Measurements from ENCODE around the gene ADAM10. TPM values are rescaled to one million over a fixed set of nuclear protein-coding genes. Genes with fewer than 3 reads are reported as not detected.

The ADAM10 gene
- total RNA-seq, 1 experiment from 2014 or later: 133 TPM

DNA sequence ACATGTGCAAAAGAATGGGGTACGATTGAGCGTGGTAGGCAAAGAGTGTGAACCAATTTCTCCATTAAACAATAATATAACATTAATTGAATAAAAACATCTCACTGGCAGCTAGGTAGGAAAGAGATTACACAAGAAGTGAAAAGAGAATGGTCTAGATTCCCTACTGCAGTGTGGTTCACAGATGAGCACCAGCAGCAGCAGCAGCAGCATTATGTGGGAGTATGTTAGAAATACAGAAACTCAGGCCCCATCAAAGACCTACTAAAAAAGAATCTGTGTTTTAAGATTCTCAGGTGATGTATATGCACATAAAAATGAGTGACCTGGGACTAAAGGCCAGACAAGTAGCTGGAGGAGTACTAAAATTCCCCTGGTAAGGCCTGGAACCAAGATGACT is 118.2 kb downstream of the ADAM10 start (continued):
- no peak for TF ChIP-seq ERG (CRISPR knock-in tag; IDR thresholded peaks at IDR 0.05)
- TF ChIP-seq NFATC4 (CRISPR knock-in tag; IDR thresholded peaks at IDR 0.05): no peak

GRCh38 chr15:58629625-58630024 is 119.9 kb downstream of the ADAM10 start:
- ATAC-seq (no peak), DNase-seq (ENCODE audit: low spot score) (no peak)
- ChIA-PET CTCF (no interaction called here), POLR2A (no interaction called here)
- Mint-ChIP-seq H3K27me3 (ENCODE audit: low read depth) (no peaks in the 10 kb centered on the region), H3K27ac (no peak overlapping the region), H3K4me3 (no peak overlapping the region), H3K9me3 (no peaks in the 10 kb centered on the region), H3K4me1 (no peaks in the 10 kb centered on the region), H3K36me3 (peaks cover 25% of the 10 kb centered on the region)
- TF ChIP-seq FOXK1 (CRISPR knock-in tag; IDR thresholded peaks at IDR 0.05) (no peak), GTF2I (CRISPR knock-in tag; conservative IDR thresholded peaks at IDR 0.05) (no peak), SMAD3 (CRISPR knock-in tag; IDR thresholded peaks at IDR 0.05; ENCODE audit: borderline replicate concordance) (no peak), GRHL2 (CRISPR knock-in tag; IDR thresholded peaks at IDR 0.05; ENCODE audit: insufficient replicate concordance, severe bottlenecking) (no peak), SMAD4 (CRISPR knock-in tag; IDR thresholded peaks at IDR 0.05) (no peak), ZNF425 (CRISPR knock-in tag; conservative IDR thresholded peaks at IDR 0.05) (no peak), JAZF1 (CRISPR knock-in tag; IDR thresholded peaks at IDR 0.05) (no peak), NR3C1 (CRISPR knock-in tag; conservative IDR thresholded peaks at IDR 0.05; ENCODE audit: low read depth) (no peak)
- TF ChIP-seq, protein P1, sequence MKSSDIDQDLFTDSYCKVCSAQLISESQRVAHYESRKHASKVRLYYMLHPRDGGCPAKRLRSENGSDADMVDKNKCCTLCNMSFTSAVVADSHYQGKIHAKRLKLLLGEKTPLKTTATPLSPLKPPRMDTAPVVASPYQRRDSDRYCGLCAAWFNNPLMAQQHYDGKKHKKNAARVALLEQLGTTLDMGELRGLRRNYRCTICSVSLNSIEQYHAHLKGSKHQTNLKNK (CRISPR knock-in tag; IDR thresholded peaks at IDR 0.05): no peak
- TF ChIP-seq, protein P2, sequence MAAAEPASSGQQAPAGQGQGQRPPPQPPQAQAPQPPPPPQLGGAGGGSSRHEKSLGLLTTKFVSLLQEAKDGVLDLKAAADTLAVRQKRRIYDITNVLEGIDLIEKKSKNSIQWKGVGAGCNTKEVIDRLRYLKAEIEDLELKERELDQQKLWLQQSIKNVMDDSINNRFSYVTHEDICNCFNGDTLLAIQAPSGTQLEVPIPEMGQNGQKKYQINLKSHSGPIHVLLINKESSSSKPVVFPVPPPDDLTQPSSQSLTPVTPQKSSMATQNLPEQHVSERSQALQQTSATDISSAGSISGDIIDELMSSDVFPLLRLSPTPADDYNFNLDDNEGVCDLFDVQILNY (CRISPR knock-in tag; IDR thresholded peaks at IDR 0.05): no peak
- TF ChIP-seq, protein P3, sequence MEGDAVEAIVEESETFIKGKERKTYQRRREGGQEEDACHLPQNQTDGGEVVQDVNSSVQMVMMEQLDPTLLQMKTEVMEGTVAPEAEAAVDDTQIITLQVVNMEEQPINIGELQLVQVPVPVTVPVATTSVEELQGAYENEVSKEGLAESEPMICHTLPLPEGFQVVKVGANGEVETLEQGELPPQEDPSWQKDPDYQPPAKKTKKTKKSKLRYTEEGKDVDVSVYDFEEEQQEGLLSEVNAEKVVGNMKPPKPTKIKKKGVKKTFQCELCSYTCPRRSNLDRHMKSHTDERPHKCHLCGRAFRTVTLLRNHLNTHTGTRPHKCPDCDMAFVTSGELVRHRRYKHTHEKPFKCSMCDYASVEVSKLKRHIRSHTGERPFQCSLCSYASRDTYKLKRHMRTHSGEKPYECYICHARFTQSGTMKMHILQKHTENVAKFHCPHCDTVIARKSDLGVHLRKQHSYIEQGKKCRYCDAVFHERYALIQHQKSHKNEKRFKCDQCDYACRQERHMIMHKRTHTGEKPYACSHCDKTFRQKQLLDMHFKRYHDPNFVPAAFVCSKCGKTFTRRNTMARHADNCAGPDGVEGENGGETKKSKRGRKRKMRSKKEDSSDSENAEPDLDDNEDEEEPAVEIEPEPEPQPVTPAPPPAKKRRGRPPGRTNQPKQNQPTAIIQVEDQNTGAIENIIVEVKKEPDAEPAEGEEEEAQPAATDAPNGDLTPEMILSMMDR (IDR thresholded peaks at IDR 0.05): no peak

- CTCF ChIA-PET: interaction anchor here (0.8 kb wide), 1 partner anchor 224 kb away, joined by 3 read pairs; no protein-coding TSS in a partner anchor
- no peaks in the 10 kb centered on the region for H3K4me1 Mint-ChIP-seq
- TF ChIP-seq AR (CRISPR knock-in tag; IDR thresholded peaks at IDR 0.05) (no peak), ZNF138 (CRISPR knock-in tag; conservative IDR thresholded peaks at IDR 0.05) (no peak), ZNF121 (CRISPR knock-in tag; IDR thresholded peaks at IDR 0.05) (no peak), ZNF423 (CRISPR knock-in tag; IDR thresholded peaks at IDR 0.05) (no peak)
- no peak for ATAC-seq
- H3K4me3 Mint-ChIP-seq: no peak overlapping the region
- peaks cover 3% of the 10 kb centered on the region for H3K9me3 Mint-ChIP-seq
- 0 out of 2 replicates have a peak overlapping the region, but pooled peaks have one; percentile 24 for H3K27ac Mint-ChIP-seq
- H3K27me3 Mint-ChIP-seq (ENCODE audit: low read depth): no peaks in the 10 kb centered on the region
- DNase-seq (ENCODE audit: low spot score): no peak
- POLR2A ChIA-PET: no interaction called here
- H3K36me3 Mint-ChIP-seq: peaks cover 27% of the 10 kb centered on the region
Measured at GRCh38 chr15:58628206-58628947, 121.1 kb downstream of the ADAM10 start.
